ENCODE measurements around the gene ELP1.
"Not testable (repeated sequence)": the region's sequence is repeated elsewhere in the genome, so short reads cannot be mapped to it uniquely, and the experiment has no call there.

DNA sequence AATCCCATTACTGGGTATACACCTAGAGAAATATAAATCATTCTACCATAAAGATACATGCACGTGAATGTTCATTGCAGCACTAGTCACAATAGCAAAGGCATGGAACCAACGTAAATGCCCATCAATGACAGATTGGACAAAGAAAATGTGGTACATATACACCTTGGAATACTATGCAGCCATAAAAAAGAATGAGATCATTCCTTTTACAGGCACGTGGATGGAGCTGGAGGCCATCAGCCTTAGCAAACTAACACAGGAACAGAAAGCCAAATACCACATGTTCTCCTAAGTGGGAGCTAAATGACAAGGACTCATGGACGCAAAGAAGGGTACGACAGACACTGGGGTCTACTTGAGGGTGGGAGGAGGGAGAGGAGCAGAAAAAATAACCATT lies 94.4 kb downstream of the ELP1 start:
- not testable (repeated sequence) for TF ChIP-seq CTCF, POLR2A (IDR thresholded peaks at IDR 0.05)
